Measurements from ENCODE around the gene STX10. TPM values are rescaled to one million over a fixed set of nuclear protein-coding genes. Genes with fewer than 3 reads are reported as not detected.

STX10 gene
- total and polyA plus RNA-seq, 2 of the 4 experiments (the other 2 are of a cell fraction): 64.9 to 82.0 TPM

DNA sequence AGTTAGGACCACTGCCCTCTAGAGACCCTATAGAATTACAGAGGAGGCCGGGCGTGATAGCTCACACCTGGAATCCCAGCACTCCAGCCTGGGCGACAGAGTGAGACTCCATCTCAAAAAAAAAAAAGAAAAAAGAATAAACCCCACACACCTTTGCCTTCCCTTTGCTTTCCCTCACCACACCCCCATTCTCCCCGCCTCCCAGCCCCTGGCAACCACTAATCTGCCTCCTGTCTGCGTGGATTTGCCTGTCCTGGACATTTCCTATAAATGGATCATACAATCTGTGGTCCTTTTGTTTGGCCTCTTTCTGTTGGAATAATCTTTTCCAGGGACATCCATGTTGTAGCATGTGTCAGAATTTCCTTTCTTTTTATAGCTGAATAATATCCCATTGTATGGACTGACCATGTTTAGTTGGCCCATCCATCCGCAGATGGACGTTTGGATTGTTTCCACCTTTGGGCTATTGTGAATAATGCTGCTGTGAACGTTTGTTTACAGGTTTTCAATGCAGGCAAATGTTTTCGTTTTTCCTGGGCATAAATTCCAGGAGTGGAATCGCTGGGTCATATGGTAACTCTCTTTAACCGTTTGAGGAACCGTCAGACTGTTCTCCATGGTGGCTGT, 16.8 kb downstream of the STX10 start:
- no peak overlapping the region for H3K4me3 ChIP-seq (ENCODE audit: insufficient read depth, low read depth, low read length)
- ChIA-PET POLR2A (ENCODE audit: unreplicated experiment) (no interaction called here), CTCF (interaction anchor here (0.6 kb wide), 1 partner anchor 614 kb away, joined by 3 read pairs; a partner anchor contains a TSS)
- no peaks in the 10 kb centered on the region for H3K27me3 ChIP-seq (ENCODE audit: control insufficient read depth, insufficient read depth, low read length)
- no peak overlapping the region for H2BK120ac ChIP-seq (ENCODE audit: low read depth, low read length)
- TF ChIP-seq NFE2L2 (IDR thresholded peaks at IDR 0.05; ENCODE audit: low read depth, low read length) (no peak), POLR2A (IDR thresholded peaks at IDR 0.05; ENCODE audit: low read depth, low read length) (no peak), MAFK (IDR thresholded peaks at IDR 0.05; ENCODE audit: low read depth, low read length) (no peak), RAD21 (IDR thresholded peaks at IDR 0.05; ENCODE audit: low read length) (no peak)
- TF ChIP-seq, protein P1, sequence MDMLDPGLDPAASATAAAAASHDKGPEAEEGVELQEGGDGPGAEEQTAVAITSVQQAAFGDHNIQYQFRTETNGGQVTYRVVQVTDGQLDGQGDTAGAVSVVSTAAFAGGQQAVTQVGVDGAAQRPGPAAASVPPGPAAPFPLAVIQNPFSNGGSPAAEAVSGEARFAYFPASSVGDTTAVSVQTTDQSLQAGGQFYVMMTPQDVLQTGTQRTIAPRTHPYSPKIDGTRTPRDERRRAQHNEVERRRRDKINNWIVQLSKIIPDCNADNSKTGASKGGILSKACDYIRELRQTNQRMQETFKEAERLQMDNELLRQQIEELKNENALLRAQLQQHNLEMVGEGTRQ (IDR thresholded peaks at IDR 0.05; ENCODE audit: low read depth, low read length): no peak
- ATAC-seq (ENCODE audit: low read depth) (no peak), DNase-seq (no peak)
- peaks cover 21 to 92% of the 10 kb centered on the region in 2 experiments; a peak in 3 of 4 replicates for H3K79me1 ChIP-seq (ENCODE audit: low read depth in 1 of 2, low read length in 2 of 2)
- H3K23ac ChIP-seq (ENCODE audit: low read depth, low read length): no peak overlapping the region
- H3K9ac ChIP-seq (ENCODE audit: low read depth, low read length): no peak overlapping the region
- no peak overlapping the region for H2BK20ac ChIP-seq (ENCODE audit: low read depth, low read length)
- H3K4me2 ChIP-seq (ENCODE audit: low read depth, low read length): no peak overlapping the region
- peaks cover 30% of the 10 kb centered on the region for H3K9me1 ChIP-seq (ENCODE audit: insufficient read depth, low read length)
- H4K8ac ChIP-seq (ENCODE audit: low read depth in 2 of 2, low read length in 2 of 2): no peak overlapping the region
- no peak overlapping the region for H2BK15ac ChIP-seq (ENCODE audit: low read depth, low read length)
- no peak overlapping the region for H4K91ac ChIP-seq (ENCODE audit: insufficient read depth, low read depth, low read length)
- peaks cover 82% of the 10 kb centered on the region for H4K20me1 ChIP-seq (ENCODE audit: insufficient read depth, low read length)
- H3K18ac ChIP-seq (ENCODE audit: low read depth, low read length): no peak overlapping the region
- H3K36me3 ChIP-seq (ENCODE audit: control insufficient read depth, insufficient read depth, low read length): peaks cover 34% of the 10 kb centered on the region
- no peak overlapping the region for H2AFZ ChIP-seq (replicated peaks; ENCODE audit: low read length, poor library complexity)
- no peak overlapping the region for H4K5ac ChIP-seq (ENCODE audit: low read depth, low read length)
- dilution Hi-C loops (cut with HindIII; ENCODE audit: low sequenced_read_pairs, unreplicated experiment) (no loop called here), intact Hi-C loops (cut with micrococcal nuclease) (no loop called here), in situ Hi-C loops (cut with MboI; ENCODE audit: low sequenced_read_pairs) (no loop called here)
- H2BK5ac ChIP-seq (ENCODE audit: low read depth, low read length, poor library complexity, severe bottlenecking): no peak overlapping the region
- peaks cover 13% of the 10 kb centered on the region; the same call in 1 of the 2 replicates for H3K4me1 ChIP-seq (ENCODE audit: control insufficient read depth, insufficient read depth, low read length)
- H2AK5ac ChIP-seq (ENCODE audit: low read depth, low read length): no peak overlapping the region
- BruUV-seq (replicated peaks): no TSS peak
- H3K9me3 ChIP-seq (ENCODE audit: control insufficient read depth, insufficient read depth, low read length): no peaks in the 10 kb centered on the region
- WGBS, 2 experiments (ENCODE audit: extremely low coverage in 2 of 2, insufficient read length in 1 of 2): no CpG with 5 or more reads among the region's 12 CpGs
- 0 out of 2 replicates have a peak overlapping the region, but pooled peaks have one; percentile 10 for H3K14ac ChIP-seq (replicated peaks; ENCODE audit: low read depth, low read length)
- H3K4ac ChIP-seq (ENCODE audit: low read depth, low read length): no peak overlapping the region
- H3K56ac ChIP-seq (ENCODE audit: extremely low read depth, insufficient read depth, low read length): no peak overlapping the region
- no peak overlapping the region for H3K27ac ChIP-seq (ENCODE audit: insufficient read depth, low read length)
- H2AK9ac ChIP-seq (replicated peaks; ENCODE audit: low read depth, low read length, poor library complexity): peak overlapping the region; percentile 42

All from IMR-90 (cell line).